ENCODE results near the gene SLC25A23. TPM values are rescaled to one million over a fixed set of nuclear protein-coding genes. Genes with fewer than 3 reads are reported as not detected.

Gene SLC25A23
- total and polyA plus RNA-seq, 9 of the 15 experiments (the other 6 are each of a cell fraction or from before 2014, with no cell fraction given), result 6.1 to 72.0 (median 26.6) TPM

DNA sequence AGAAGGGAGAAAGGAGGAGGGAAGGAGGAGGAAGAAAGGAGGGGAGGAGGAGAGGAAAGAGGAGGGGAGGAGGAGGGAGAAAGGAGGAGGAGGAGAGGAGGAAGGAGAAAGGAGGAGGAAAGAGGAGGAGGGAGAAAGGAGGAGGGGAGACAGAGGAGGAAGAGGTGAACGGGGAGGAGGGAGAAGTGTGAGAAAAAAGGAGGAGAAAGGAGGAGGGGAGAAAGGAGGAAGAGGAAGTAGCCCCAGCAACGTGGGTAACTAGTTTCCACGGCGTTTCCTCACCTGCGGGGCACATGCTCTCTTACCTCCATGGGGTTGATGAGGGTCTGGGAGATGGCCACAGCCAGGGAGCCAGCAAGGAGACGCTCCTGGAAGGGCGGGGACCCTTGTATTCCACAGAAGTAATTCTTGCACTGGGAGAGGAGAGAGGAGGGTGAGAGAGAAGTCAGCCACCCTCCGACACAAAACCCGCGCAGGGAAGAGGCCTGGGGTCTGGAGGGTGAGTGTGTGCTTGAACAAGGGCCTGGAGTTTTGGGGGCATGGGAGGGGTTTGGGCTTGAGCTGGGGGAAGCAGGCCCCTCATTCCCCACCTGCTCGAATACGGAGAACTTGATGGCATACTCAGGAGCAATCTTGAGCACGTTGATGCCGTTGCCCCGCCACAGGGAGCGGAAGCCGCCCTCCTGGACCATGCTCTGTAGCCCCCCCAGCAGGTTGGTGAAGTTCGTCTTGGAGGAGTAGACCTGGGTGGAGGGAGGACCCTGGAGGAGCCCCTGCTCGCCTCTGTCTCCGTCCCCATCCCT, 30.0 kb downstream of the SLC25A23 start (continued):
- no peak for TF ChIP-seq TFAM (CRISPR knock-in tag; conservative IDR thresholded peaks at IDR 0.05)
- TF ChIP-seq ZFX (CRISPR knock-in tag; IDR thresholded peaks at IDR 0.05), result 0 out of 2 replicates have a peak, but pooled peaks have one; percentile 30
- TF ChIP-seq MAZ (CRISPR knock-in tag; conservative IDR thresholded peaks at IDR 0.05 in 1 of 2, IDR thresholded peaks at IDR 0.05 in 1 of 2), result 0 out of 4 replicates have a peak, but pooled peaks of 1 of the 2 experiments have one; percentile 29
- TF ChIP-seq, protein P1, sequence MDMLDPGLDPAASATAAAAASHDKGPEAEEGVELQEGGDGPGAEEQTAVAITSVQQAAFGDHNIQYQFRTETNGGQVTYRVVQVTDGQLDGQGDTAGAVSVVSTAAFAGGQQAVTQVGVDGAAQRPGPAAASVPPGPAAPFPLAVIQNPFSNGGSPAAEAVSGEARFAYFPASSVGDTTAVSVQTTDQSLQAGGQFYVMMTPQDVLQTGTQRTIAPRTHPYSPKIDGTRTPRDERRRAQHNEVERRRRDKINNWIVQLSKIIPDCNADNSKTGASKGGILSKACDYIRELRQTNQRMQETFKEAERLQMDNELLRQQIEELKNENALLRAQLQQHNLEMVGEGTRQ (CRISPR knock-in tag; IDR thresholded peaks at IDR 0.05), result no peak
- TF ChIP-seq, protein P2, sequence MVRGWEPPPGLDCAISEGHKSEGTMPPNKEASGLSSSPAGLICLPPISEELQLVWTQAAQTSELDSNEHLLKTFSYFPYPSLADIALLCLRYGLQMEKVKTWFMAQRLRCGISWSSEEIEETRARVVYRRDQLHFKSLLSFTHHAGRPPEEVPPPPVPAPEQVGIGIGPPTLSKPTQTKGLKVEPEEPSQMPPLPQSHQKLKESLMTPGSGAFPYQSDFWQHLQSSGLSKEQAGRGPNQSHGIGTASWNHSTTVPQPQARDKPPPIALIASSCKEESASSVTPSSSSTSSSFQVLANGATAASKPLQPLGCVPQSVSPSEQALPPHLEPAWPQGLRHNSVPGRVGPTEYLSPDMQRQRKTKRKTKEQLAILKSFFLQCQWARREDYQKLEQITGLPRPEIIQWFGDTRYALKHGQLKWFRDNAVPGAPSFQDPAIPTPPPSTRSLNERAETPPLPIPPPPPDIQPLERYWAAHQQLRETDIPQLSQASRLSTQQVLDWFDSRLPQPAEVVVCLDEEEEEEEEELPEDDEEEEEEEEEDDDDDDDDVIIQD (CRISPR knock-in tag; IDR thresholded peaks at IDR 0.05), result no peak
- TF ChIP-seq, protein P3, sequence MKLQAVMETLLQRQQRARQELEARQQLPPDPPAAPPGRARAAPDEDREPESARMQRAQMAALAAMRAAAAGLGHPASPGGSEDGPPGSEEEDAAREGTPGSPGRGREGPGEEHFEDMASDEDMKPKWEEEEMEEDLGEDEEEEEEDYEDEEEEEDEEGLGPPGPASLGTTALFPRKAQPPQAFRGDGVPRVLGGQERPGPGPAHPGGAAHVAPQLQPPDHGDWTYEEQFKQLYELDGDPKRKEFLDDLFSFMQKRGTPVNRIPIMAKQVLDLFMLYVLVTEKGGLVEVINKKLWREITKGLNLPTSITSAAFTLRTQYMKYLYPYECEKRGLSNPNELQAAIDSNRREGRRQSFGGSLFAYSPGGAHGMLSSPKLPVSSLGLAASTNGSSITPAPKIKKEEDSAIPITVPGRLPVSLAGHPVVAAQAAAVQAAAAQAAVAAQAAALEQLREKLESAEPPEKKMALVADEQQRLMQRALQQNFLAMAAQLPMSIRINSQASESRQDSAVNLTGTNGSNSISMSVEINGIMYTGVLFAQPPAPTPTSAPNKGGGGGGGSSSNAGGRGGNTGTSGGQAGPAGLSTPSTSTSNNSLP (IDR thresholded peaks at IDR 0.05; ENCODE audit: borderline replicate concordance, low read depth, low read length), result no peak
- no peak for TF ChIP-seq CHD2 (IDR thresholded peaks at IDR 0.05; ENCODE audit: low read depth, low read length)
- TF ChIP-seq NCOA4 (IDR thresholded peaks at IDR 0.05; ENCODE audit: partially characterized antibody), result peak; percentile 34
- TF ChIP-seq PHF8 (IDR thresholded peaks at IDR 0.05; ENCODE audit: borderline replicate concordance, low read length), result peak; percentile 54; the same call in 1 of the 2 replicates
- peak in 1 of 2 experiments; percentile 34; a peak in 2 of 4 replicates for TF ChIP-seq FOXK2 (conservative IDR thresholded peaks at IDR 0.05 in 1 of 2, IDR thresholded peaks at IDR 0.05 in 1 of 2; ENCODE audit: low read depth in 2 of 2)
- TF ChIP-seq MCM2 (IDR thresholded peaks at IDR 0.05; ENCODE audit: low read depth), result no peak; the same call in 1 of the 2 replicates
- TF ChIP-seq, protein P4, sequence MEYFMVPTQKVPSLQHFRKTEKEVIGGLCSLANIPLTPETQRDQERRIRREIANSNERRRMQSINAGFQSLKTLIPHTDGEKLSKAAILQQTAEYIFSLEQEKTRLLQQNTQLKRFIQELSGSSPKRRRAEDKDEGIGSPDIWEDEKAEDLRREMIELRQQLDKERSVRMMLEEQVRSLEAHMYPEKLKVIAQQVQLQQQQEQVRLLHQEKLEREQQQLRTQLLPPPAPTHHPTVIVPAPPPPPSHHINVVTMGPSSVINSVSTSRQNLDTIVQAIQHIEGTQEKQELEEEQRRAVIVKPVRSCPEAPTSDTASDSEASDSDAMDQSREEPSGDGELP (CRISPR knock-in tag; IDR thresholded peaks at IDR 0.05; ENCODE audit: borderline replicate concordance), result no peak
- TF ChIP-seq L3MBTL2 (IDR thresholded peaks at IDR 0.05), result peak; percentile 78
- TF ChIP-seq PHF20 (IDR thresholded peaks at IDR 0.05; ENCODE audit: partially characterized antibody), result peak; percentile 70
- TF ChIP-seq DPF2 (IDR thresholded peaks at IDR 0.05), result peak; percentile 37; the same call in 1 of the 2 replicates
- TF ChIP-seq ZZZ3 (IDR thresholded peaks at IDR 0.05), result no peak
- TF ChIP-seq PURB (CRISPR knock-in tag; IDR thresholded peaks at IDR 0.05; ENCODE audit: low read depth), result no peak
- no peak for TF ChIP-seq BMI1 (IDR thresholded peaks at IDR 0.05; ENCODE audit: low read length)
- TF ChIP-seq CREBBP (IDR thresholded peaks at IDR 0.05; ENCODE audit: low read depth, low read length), result no peak
- no peak for TF ChIP-seq MECOM (CRISPR knock-in tag; IDR thresholded peaks at IDR 0.05)
- no peak for TF ChIP-seq U2AF2 (optimal IDR thresholded peaks at IDR 0.05; ENCODE audit: low read depth, low read length)
- peak; percentile 62 for TF ChIP-seq ASH1L (IDR thresholded peaks at IDR 0.05; ENCODE audit: borderline replicate concordance, low read depth, partially characterized antibody)
- TF ChIP-seq HNRNPH1 (optimal IDR thresholded peaks at IDR 0.05; ENCODE audit: low read depth, low read length), result no peak
- no peak for TF ChIP-seq RBM25 (IDR thresholded peaks at IDR 0.05; ENCODE audit: low read depth, low read length, severe bottlenecking)

Measured in K562 (cell line).